SK-N-SH treated with all-trans-retinoic acid at 6 μM for 48 hours (cell line): ENCODE results near the gene CBL.
"Not testable (repeated sequence)": the region's sequence is repeated elsewhere in the genome, so short reads cannot be mapped to it uniquely, and the experiment has no call there.

Experiments
- ATAC-seq: fragments of 200-7000 bp; cut with Tn5 transposase; 3 replicates; pipeline ENCODE4 v1.9.1; 2020; ENCODE audit warnings: mild to moderate bottlenecking, moderate library complexity
- ARNTL ChIP-seq: fragments of 450-650 bp; formaldehyde crosslinking; IDR thresholded peaks from 2 replicates; pipeline ENCODE4 v1.5.0; 2020; ENCODE audit warnings: low read depth, mild to moderate bottlenecking, moderate library complexity, borderline replicate concordance
- BACH2 ChIP-seq: fragments of 250-450 bp; sonication (Bioruptor Pico); IDR thresholded peaks from 2 replicates; pipeline ENCODE4 v1.9.0; 2021; ENCODE audit warnings: mild to moderate bottlenecking, borderline replicate concordance
- CREB5 ChIP-seq: fragments of 250-450 bp; sonication (Bioruptor Pico); IDR thresholded peaks from 2 replicates; pipeline ENCODE4 v1.5.1; 2020; ENCODE audit warnings: low read depth, mild to moderate bottlenecking, moderate library complexity
- CSRNP3 ChIP-seq: fragments of 250-450 bp; sonication (Bioruptor Pico); IDR thresholded peaks from 2 replicates; pipeline ENCODE4 v1.5.1; 2021; ENCODE audit warnings: mild to moderate bottlenecking, moderate library complexity
- ESRRG ChIP-seq: fragments of 250-450 bp; sonication (Bioruptor Pico); IDR thresholded peaks from 2 replicates; pipeline ENCODE4 v1.6.1; 2021; ENCODE audit warnings: mild to moderate bottlenecking
- GLIS3 ChIP-seq: fragments of 250-450 bp; sonication (Bioruptor Pico); IDR thresholded peaks from 2 replicates; pipeline ENCODE4 v1.5.0; 2020; ENCODE audit warnings: mild to moderate bottlenecking, moderate library complexity
- OSR1 ChIP-seq: fragments of 250-450 bp; sonication (Bioruptor Pico); IDR thresholded peaks from 2 replicates; pipeline ENCODE4 v1.8.0; 2022; ENCODE audit warnings: moderate library complexity, mild to moderate bottlenecking, inconsistent platforms
- POU6F1 ChIP-seq: fragments of 250-450 bp; sonication (Bioruptor Pico); IDR thresholded peaks from 2 replicates; pipeline ENCODE4 v1.8.0; 2021; ENCODE audit warnings: low read depth, mild to moderate bottlenecking, moderate library complexity, borderline replicate concordance
- PPARA ChIP-seq: fragments of 250-450 bp; sonication (Bioruptor Pico); IDR thresholded peaks from 2 replicates; pipeline ENCODE4 v1.5.0; 2020; ENCODE audit warnings: mild to moderate bottlenecking, borderline replicate concordance
- SNAI2 ChIP-seq: fragments of 250-450 bp; sonication (Bioruptor Pico); IDR thresholded peaks from 2 replicates; pipeline ENCODE4 v1.5.0; 2020; ENCODE audit warnings: mild to moderate bottlenecking, moderate library complexity
- TCF4 ChIP-seq: fragments of 250-450 bp; sonication (Bioruptor Pico); IDR thresholded peaks from 2 replicates; pipeline ENCODE4 v1.8.0; 2021; ENCODE audit warnings: mild to moderate bottlenecking, moderate library complexity, borderline replicate concordance
- TOX ChIP-seq: fragments of 250-450 bp; sonication (Bioruptor Pico); IDR thresholded peaks from 2 replicates; pipeline ENCODE4 v1.8.0; 2021; ENCODE audit warnings: mild to moderate bottlenecking, moderate library complexity, borderline replicate concordance
- TSHZ2 ChIP-seq: fragments of 250-450 bp; sonication (Bioruptor Pico); IDR thresholded peaks from 2 replicates; pipeline ENCODE4 v1.5.0; 2020; ENCODE audit warnings: mild to moderate bottlenecking, moderate library complexity
- ZC3H10 ChIP-seq: fragments of 250-450 bp; sonication (Bioruptor Pico); IDR thresholded peaks from 2 replicates; pipeline ENCODE4 v1.5.1; 2021; ENCODE audit warnings: mild to moderate bottlenecking, moderate library complexity
- ZFP3 ChIP-seq: fragments of 250-450 bp; sonication (Bioruptor Pico); IDR thresholded peaks from 2 replicates; pipeline ENCODE4 v1.5.0; 2020; ENCODE audit warnings: mild to moderate bottlenecking, moderate library complexity
- ZNF70 ChIP-seq: fragments of 450-650 bp; formaldehyde crosslinking; IDR thresholded peaks from 2 replicates; pipeline ENCODE4 v1.5.0; 2020; ENCODE audit warnings: mild to moderate bottlenecking, moderate library complexity
- ZNF8 ChIP-seq: fragments of 450-650 bp; formaldehyde crosslinking; IDR thresholded peaks from 2 replicates; pipeline ENCODE4 v1.5.0; 2020; ENCODE audit warnings: mild to moderate bottlenecking, moderate library complexity

Gene CBL

GRCh38 chr11:119188887-119189286 lies 17.3 kb upstream of the CBL start:
- ATAC-seq: no peak
- TF ChIP-seq CREB5 (CRISPR knock-in tag) (no peak), BACH2 (CRISPR knock-in tag) (no peak), ESRRG (CRISPR knock-in tag) (no peak), PPARA (CRISPR knock-in tag) (no peak), ZC3H10 (CRISPR knock-in tag) (no peak), GLIS3 (CRISPR knock-in tag) (no peak), TSHZ2 (CRISPR knock-in tag) (no peak)

GRCh38 chr11:119189393-119189792 lies 16.7 kb upstream of the CBL start:
- no peak for ATAC-seq
- no peak for TF ChIP-seq CSRNP3 (CRISPR knock-in tag)
- TF ChIP-seq ARNTL (CRISPR knock-in tag): no peak
- TF ChIP-seq TSHZ2 (CRISPR knock-in tag): no peak
- TF ChIP-seq TCF4: no peak
- TF ChIP-seq ZFP3 (CRISPR knock-in tag): no peak
- no peak for TF ChIP-seq ESRRG (CRISPR knock-in tag)
- no peak for TF ChIP-seq TOX

- no peak for ATAC-seq
- TF ChIP-seq OSR1 (CRISPR knock-in tag) (no peak), ZNF8 (CRISPR knock-in tag) (no peak), SNAI2 (CRISPR knock-in tag) (no peak), ZNF70 (CRISPR knock-in tag) (no peak), POU6F1 (no peak), CSRNP3 (CRISPR knock-in tag) (no peak), BACH2 (CRISPR knock-in tag) (no peak), TSHZ2 (CRISPR knock-in tag) (no peak), PPARA (CRISPR knock-in tag) (no peak)
These were observed 15.6 kb upstream of the CBL start for GRCh38 chr11:119190531-119190930.

- ATAC-seq: not testable (repeated sequence)
These were observed 14.9 kb upstream of the CBL start for GRCh38 chr11:119191265-119191664.
